ENCODE results near the gene TRIM45. TPM values are rescaled to one million over a fixed set of nuclear protein-coding genes. Genes with fewer than 3 reads are reported as not detected.

The TRIM45 gene
- total and polyA plus RNA-seq, 2 experiments from 2014 or later, result 4.1 to 4.3 TPM

- H2AFZ ChIP-seq, result no peak overlapping the region
- H3K9me3 ChIP-seq (ENCODE audit: low read depth), result no peaks in the 10 kb centered on the region
- TF ChIP-seq CTCF (IDR thresholded peaks at IDR 0.05; ENCODE audit: poor library complexity), result no peak
- no peak for TF ChIP-seq EZH2 (IDR thresholded peaks at IDR 0.05; ENCODE audit: borderline replicate concordance)
- no peak for TF ChIP-seq EZH2phosphoT487 (IDR thresholded peaks at IDR 0.05; ENCODE audit: low read depth, severe bottlenecking, unreplicated experiment)
- no peaks in the 10 kb centered on the region for H3K79me2 ChIP-seq
- no peaks in the 10 kb centered on the region for H3K9me2 ChIP-seq (replicated peaks; ENCODE audit: insufficient read depth)
- H3K4me3 ChIP-seq, result no peak overlapping the region
- no peak overlapping the region for H3K27ac ChIP-seq
- H3K4me2 ChIP-seq, result no peak overlapping the region
- 42% methylated on average over 3 of the region's 3 CpGs for WGBS (ENCODE audit: low lambda C conversion rate, missing lambda C conversion rate)
- DNase-seq (ENCODE audit: low spot score), result no peak
- H4K20me1 ChIP-seq (ENCODE audit: insufficient read depth, poor library complexity, severe bottlenecking), result no peaks in the 10 kb centered on the region
- H3K4me1 ChIP-seq (ENCODE audit: insufficient read depth), result no peaks in the 10 kb centered on the region
- H3K36me3 ChIP-seq (replicated peaks; ENCODE audit: insufficient read depth, low read depth), result no peaks in the 10 kb centered on the region
- H3K27me3 ChIP-seq, result no peaks in the 10 kb centered on the region
Measured at GRCh38 chr1:117137281-117137855, 15.8 kb upstream of the TRIM45 start.

DNA sequence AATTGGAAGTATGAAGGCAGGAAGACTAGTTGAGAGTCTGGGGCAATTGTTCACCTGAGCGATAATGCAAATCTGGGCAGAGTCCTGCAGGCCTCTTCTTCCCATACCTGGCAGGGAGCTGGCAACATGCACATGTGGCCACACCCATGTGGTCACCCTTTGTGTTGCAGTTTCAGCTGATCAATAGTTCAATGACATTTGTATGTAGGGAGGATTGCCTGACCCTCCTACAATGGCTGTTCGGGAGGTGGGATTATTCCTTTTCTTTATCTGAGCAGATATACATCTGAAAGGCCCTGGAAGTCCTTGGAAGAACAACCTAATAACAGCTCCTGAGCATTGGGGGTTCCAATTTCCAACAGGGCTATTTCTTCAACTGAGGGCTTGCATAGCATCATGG, 15.2 kb upstream of the TRIM45 start:
- no peaks in the 10 kb centered on the region for H3K9me2 ChIP-seq (replicated peaks; ENCODE audit: insufficient read depth)
- no peak for DNase-seq (ENCODE audit: low spot score)
- H3K4me1 ChIP-seq (ENCODE audit: insufficient read depth), result no peaks in the 10 kb centered on the region
- H3K36me3 ChIP-seq (replicated peaks; ENCODE audit: insufficient read depth, low read depth), result no peaks in the 10 kb centered on the region
- H3K9me3 ChIP-seq (ENCODE audit: low read depth), result no peaks in the 10 kb centered on the region
- no peaks in the 10 kb centered on the region for H3K79me2 ChIP-seq
- H3K27ac ChIP-seq, result no peak overlapping the region
- H3K4me2 ChIP-seq, result no peak overlapping the region
- H3K4me3 ChIP-seq, result no peak overlapping the region
- H2AFZ ChIP-seq, result no peak overlapping the region
- H3K27me3 ChIP-seq, result no peaks in the 10 kb centered on the region
- H4K20me1 ChIP-seq (ENCODE audit: insufficient read depth, poor library complexity, severe bottlenecking), result no peaks in the 10 kb centered on the region
- 61% methylated on average over 2 of the region's 2 CpGs for WGBS (ENCODE audit: low lambda C conversion rate, missing lambda C conversion rate)
- TF ChIP-seq EZH2 (IDR thresholded peaks at IDR 0.05; ENCODE audit: borderline replicate concordance), result no peak
- no peak for TF ChIP-seq CTCF (IDR thresholded peaks at IDR 0.05; ENCODE audit: poor library complexity)
- TF ChIP-seq EZH2phosphoT487 (IDR thresholded peaks at IDR 0.05; ENCODE audit: low read depth, severe bottlenecking, unreplicated experiment), result no peak

DNA sequence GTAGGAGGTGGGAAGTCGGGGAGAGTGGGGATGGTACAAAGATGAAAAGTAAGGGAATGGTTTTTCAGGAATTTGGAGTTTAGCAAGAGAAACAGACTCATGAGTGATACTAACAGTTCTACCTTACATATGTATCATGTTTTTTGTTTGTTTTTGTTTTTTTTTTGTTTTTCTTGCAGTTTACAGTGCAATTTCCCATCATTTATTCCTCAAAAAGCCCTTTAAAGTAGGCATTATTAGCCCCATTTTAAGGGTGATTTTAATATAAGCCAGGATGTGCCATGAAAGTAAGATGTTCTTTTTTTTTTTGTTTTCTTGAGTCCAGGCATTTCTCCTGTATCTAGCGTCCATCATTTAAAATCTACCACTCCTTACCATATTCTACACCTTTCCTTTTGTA, 13.8 kb upstream of the TRIM45 start:
- no peak overlapping the region for H3K4me2 ChIP-seq
- no peaks in the 10 kb centered on the region for H3K79me2 ChIP-seq
- no peaks in the 10 kb centered on the region for H3K27me3 ChIP-seq
- no peak for TF ChIP-seq CTCF (IDR thresholded peaks at IDR 0.05; ENCODE audit: poor library complexity)
- no peak for TF ChIP-seq EZH2 (IDR thresholded peaks at IDR 0.05; ENCODE audit: borderline replicate concordance)
- no peak for TF ChIP-seq EZH2phosphoT487 (IDR thresholded peaks at IDR 0.05; ENCODE audit: low read depth, severe bottlenecking, unreplicated experiment)
- H3K27ac ChIP-seq, result no peak overlapping the region
- H3K4me3 ChIP-seq, result no peak overlapping the region
- DNase-seq (ENCODE audit: low spot score), result no peak
- no peaks in the 10 kb centered on the region for H3K4me1 ChIP-seq (ENCODE audit: insufficient read depth)
- no peaks in the 10 kb centered on the region for H3K9me2 ChIP-seq (replicated peaks; ENCODE audit: insufficient read depth)
- H4K20me1 ChIP-seq (ENCODE audit: insufficient read depth, poor library complexity, severe bottlenecking), result no peaks in the 10 kb centered on the region
- WGBS (ENCODE audit: low lambda C conversion rate, missing lambda C conversion rate), result 78% methylated on average over 2 of the region's 2 CpGs
- H2AFZ ChIP-seq, result no peak overlapping the region
- no peaks in the 10 kb centered on the region for H3K9me3 ChIP-seq (ENCODE audit: low read depth)
- no peaks in the 10 kb centered on the region for H3K36me3 ChIP-seq (replicated peaks; ENCODE audit: insufficient read depth, low read depth)
